HG03196 (cell line): ENCODE data around the gene RASAL3.

Experiments used
- ATAC-seq: cut with Tn5 transposase; IDR thresholded peaks from one replicate; pipeline ENCODE4 v1.9.1; 2021; ENCODE audit not compliant: unreplicated experiment

RASAL3 gene

GRCh38 chr19:15436012-15436825 is 28.1 kb downstream of the RASAL3 start:
- no peak for ATAC-seq

GRCh38 chr19:15433519-15434069 is 30.8 kb downstream of the RASAL3 start:
- no peak for ATAC-seq

- peak; percentile 61 for ATAC-seq
These were observed 31.5 kb downstream of the RASAL3 start for GRCh38 chr19:15432629-15433518.

- ATAC-seq = no peak
These were observed 32.3 kb downstream of the RASAL3 start for GRCh38 chr19:15432018-15432494.

GRCh38 chr19:15431396-15432017 is 32.8 kb downstream of the RASAL3 start:
- no peak for ATAC-seq

- ATAC-seq = no peak
These were observed 33.7 kb downstream of the RASAL3 start for GRCh38 chr19:15430526-15431120.

- no peak for ATAC-seq
These were observed 34.4 kb downstream of the RASAL3 start for GRCh38 chr19:15429825-15430467.

GRCh38 chr19:15428956-15429824 is 35.2 kb downstream of the RASAL3 start:
- ATAC-seq = no peak

GRCh38 chr19:15427991-15428471 is 36.3 kb downstream of the RASAL3 start:
- ATAC-seq = no peak

GRCh38 chr19:15427350-15427700 is 37.0 kb downstream of the RASAL3 start:
- ATAC-seq = no peak

GRCh38 chr19:15426485-15427349 is 37.6 kb downstream of the RASAL3 start:
- ATAC-seq = no peak

- no peak for ATAC-seq
These were observed 38.9 kb downstream of the RASAL3 start for GRCh38 chr19:15425321-15425950.

- no peak for ATAC-seq
These were observed 39.6 kb downstream of the RASAL3 start for GRCh38 chr19:15424692-15425272.

GRCh38 chr19:15424121-15424520 is 40.2 kb downstream of the RASAL3 start:
- ATAC-seq = no peak

GRCh38 chr19:15423130-15423529 is 41.2 kb downstream of the RASAL3 start:
- ATAC-seq = no peak

GRCh38 chr19:15422296-15423075 is 41.9 kb downstream of the RASAL3 start:
- no peak for ATAC-seq
